ENCODE data around the gene NR6A1. TPM values are rescaled to one million over a fixed set of nuclear protein-coding genes. Genes with fewer than 3 reads are reported as not detected.

Gene NR6A1
- total RNA-seq, 1 donor from 2014 or later = 60.7 TPM

DNA sequence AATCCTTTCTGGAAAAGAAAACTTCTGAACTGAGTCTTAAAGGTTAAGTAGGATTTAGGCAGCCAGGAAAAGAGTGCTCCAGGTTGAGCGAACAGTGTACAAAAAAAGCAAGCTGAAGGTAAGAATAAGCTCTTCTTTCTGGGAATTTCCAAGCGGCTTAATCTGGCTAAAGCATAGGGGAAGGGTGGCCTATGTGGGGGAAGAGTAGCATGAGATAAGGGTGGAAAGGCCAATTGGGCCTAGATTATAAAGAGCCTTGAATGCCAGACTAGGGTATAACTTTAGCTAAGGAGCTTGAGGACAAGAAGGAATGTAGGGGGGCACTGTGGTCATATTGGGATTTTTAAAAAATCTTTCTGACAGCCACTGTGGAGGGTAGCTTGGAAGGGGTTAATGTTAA is 226.6 kb downstream of the NR6A1 start:
- H3K36me3 Mint-ChIP-seq (ENCODE audit: low read depth) = no peaks in the 10 kb centered on the region
- TF ChIP-seq, protein P1, sequence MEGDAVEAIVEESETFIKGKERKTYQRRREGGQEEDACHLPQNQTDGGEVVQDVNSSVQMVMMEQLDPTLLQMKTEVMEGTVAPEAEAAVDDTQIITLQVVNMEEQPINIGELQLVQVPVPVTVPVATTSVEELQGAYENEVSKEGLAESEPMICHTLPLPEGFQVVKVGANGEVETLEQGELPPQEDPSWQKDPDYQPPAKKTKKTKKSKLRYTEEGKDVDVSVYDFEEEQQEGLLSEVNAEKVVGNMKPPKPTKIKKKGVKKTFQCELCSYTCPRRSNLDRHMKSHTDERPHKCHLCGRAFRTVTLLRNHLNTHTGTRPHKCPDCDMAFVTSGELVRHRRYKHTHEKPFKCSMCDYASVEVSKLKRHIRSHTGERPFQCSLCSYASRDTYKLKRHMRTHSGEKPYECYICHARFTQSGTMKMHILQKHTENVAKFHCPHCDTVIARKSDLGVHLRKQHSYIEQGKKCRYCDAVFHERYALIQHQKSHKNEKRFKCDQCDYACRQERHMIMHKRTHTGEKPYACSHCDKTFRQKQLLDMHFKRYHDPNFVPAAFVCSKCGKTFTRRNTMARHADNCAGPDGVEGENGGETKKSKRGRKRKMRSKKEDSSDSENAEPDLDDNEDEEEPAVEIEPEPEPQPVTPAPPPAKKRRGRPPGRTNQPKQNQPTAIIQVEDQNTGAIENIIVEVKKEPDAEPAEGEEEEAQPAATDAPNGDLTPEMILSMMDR (conservative IDR thresholded peaks at IDR 0.05) = no peak
- DNase-seq (ENCODE audit: low read depth, low spot score) = no peak
- H3K4me3 Mint-ChIP-seq = no peak overlapping the region
- no peaks in the 10 kb centered on the region for H3K27me3 Mint-ChIP-seq (ENCODE audit: low read depth)
- no peaks in the 10 kb centered on the region for H3K9me3 Mint-ChIP-seq
- no peaks in the 10 kb centered on the region for H3K4me1 Mint-ChIP-seq
- H3K27ac Mint-ChIP-seq (ENCODE audit: unreplicated experiment) = no peak overlapping the region

- H3K36me3 Mint-ChIP-seq (ENCODE audit: low read depth) = no peaks in the 10 kb centered on the region
- H3K9me3 Mint-ChIP-seq = no peaks in the 10 kb centered on the region
- H3K4me3 Mint-ChIP-seq = no peak overlapping the region
- no peak for DNase-seq (ENCODE audit: low read depth, low spot score)
- no peak overlapping the region for H3K27ac Mint-ChIP-seq (ENCODE audit: unreplicated experiment)
- TF ChIP-seq, protein P1 (conservative IDR thresholded peaks at IDR 0.05) = no peak
- H3K4me1 Mint-ChIP-seq = no peaks in the 10 kb centered on the region
- no peaks in the 10 kb centered on the region for H3K27me3 Mint-ChIP-seq (ENCODE audit: low read depth)
These were observed 229.3 kb downstream of the NR6A1 start for GRCh38 chr9:124541824-124542223.

DNA sequence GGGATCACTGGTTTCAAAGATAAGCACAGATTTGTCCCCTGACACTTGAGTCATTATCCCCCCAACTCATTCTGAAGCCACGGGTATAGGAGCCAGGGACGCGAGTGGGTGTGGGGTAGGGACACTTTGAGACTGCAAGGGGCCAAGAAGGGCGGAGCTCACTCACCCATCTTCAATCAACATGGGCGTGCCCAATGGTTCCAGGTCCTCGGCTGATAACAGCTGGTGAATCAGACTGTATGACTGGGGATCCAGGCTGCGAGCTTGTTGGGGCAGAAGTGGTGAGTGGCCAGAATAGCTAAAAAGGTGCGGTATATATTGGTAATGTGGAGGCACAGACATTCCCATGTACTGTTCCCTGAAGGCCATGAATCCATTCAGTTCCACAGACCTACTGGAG is 233.2 kb downstream of the NR6A1 start:
- H3K27ac Mint-ChIP-seq (ENCODE audit: unreplicated experiment) = no peak overlapping the region
- TF ChIP-seq, protein P1 (conservative IDR thresholded peaks at IDR 0.05) = no peak
- H3K4me3 Mint-ChIP-seq = no peak overlapping the region

DNA sequence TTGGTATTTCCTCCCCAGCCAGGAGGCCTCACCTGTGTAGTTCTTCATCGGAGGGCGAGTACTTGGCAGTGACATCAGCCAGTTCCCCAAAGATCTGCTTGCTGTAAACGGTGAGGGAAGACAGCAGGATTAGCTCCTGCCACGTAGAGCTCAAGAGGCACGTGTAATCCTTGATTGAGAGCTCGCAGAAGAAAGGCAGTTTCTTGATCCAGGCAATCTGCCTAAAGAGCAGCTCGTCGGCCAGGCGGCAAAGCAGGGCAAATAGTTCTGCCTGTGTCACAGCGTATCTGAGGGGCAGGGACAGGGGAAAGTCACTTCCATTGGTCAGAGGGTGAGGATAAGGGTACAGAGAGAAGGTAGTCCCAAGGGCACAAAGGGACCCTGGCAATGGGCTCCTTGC is 235.3 kb downstream of the NR6A1 start:
- peak overlapping the region; percentile 75 for H3K27ac Mint-ChIP-seq (ENCODE audit: unreplicated experiment)

More for the DNA sequence above, 233.2 kb downstream of the NR6A1 start:
- H3K36me3 Mint-ChIP-seq (ENCODE audit: low read depth) = no peaks in the 10 kb centered on the region
- H3K9me3 Mint-ChIP-seq = no peaks in the 10 kb centered on the region
- no peaks in the 10 kb centered on the region for H3K4me1 Mint-ChIP-seq
- no peaks in the 10 kb centered on the region for H3K27me3 Mint-ChIP-seq (ENCODE audit: low read depth)
- no peak for DNase-seq (ENCODE audit: low read depth, low spot score)

GRCh38 chr9:124532897-124533296 is 238.2 kb downstream of the NR6A1 start:
- Mint-ChIP-seq H3K36me3 (ENCODE audit: low read depth) (no peaks in the 10 kb centered on the region), H3K9me3 (no peaks in the 10 kb centered on the region), H3K27me3 (ENCODE audit: low read depth) (no peaks in the 10 kb centered on the region), H3K27ac (ENCODE audit: unreplicated experiment) (no peak overlapping the region), H3K4me3 (no peak overlapping the region), H3K4me1 (peaks cover 8% of the 10 kb centered on the region)
- no peak for DNase-seq (ENCODE audit: low read depth, low spot score)
- TF ChIP-seq, protein P1 (conservative IDR thresholded peaks at IDR 0.05) = no peak

More for the DNA sequence above, 235.3 kb downstream of the NR6A1 start:
- Mint-ChIP-seq H3K36me3 (ENCODE audit: low read depth) (no peaks in the 10 kb centered on the region), H3K4me3 (no peak overlapping the region), H3K9me3 (no peaks in the 10 kb centered on the region), H3K27me3 (ENCODE audit: low read depth) (no peaks in the 10 kb centered on the region), H3K4me1 (no peaks in the 10 kb centered on the region)
- DNase-seq (ENCODE audit: low read depth, low spot score) = no peak
- TF ChIP-seq, protein P1 (conservative IDR thresholded peaks at IDR 0.05) = no peak

DNA sequence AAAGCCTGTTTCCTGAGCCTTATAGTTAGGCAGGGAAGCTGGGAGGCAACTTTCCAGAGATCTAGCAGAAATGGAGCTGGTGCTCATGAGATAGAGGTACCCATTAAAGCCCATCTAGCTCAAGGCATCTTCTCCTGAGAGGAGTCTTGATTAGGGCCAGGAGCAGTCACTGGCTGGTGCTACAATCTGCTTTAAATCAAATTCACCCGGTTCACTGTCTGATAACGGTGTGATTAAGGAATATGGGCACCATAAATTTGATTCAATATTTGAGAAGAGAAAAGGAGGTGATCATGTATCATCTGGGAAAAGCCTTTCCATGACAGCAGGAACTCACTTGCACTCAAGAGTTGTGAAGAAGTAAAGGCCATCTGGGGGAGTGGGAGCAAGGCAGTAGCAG is 240.0 kb downstream of the NR6A1 start:
- Mint-ChIP-seq H3K27ac (ENCODE audit: unreplicated experiment) (no peak overlapping the region), H3K36me3 (ENCODE audit: low read depth) (no peaks in the 10 kb centered on the region), H3K4me1 (peaks cover 8% of the 10 kb centered on the region), H3K9me3 (no peaks in the 10 kb centered on the region), H3K27me3 (ENCODE audit: low read depth) (no peaks in the 10 kb centered on the region), H3K4me3 (no peak overlapping the region)
- TF ChIP-seq, protein P1 (conservative IDR thresholded peaks at IDR 0.05) = no peak
- DNase-seq (ENCODE audit: low read depth, low spot score) = no peak
